Measurements from ENCODE around the gene SLC26A11. TPM values are rescaled to one million over a fixed set of nuclear protein-coding genes. Genes with fewer than 3 reads are reported as not detected.

SLC26A11 gene
- total RNA-seq, 4 donors from 2014 or later = 14.1 to 38.9 (median 26.5) TPM

GRCh38 chr17:80260069-80260535 lies 39.9 kb downstream of the SLC26A11 start:
- peak overlapping the region; percentile 70 for H3K4me3 ChIP-seq
- H3K4me1 ChIP-seq = peaks cover 51% of the 10 kb centered on the region
- no peaks in the 10 kb centered on the region for H3K27me3 ChIP-seq
- H3K9me3 ChIP-seq = no peaks in the 10 kb centered on the region
- peak overlapping the region; percentile 91 for H3K27ac ChIP-seq
- TF ChIP-seq CTCF (IDR thresholded peaks at IDR 0.05) = no peak
- TF ChIP-seq POLR2AphosphoS5 (IDR thresholded peaks at IDR 0.05) = no peak
- peak in 1 of 2 donors; percentile 32 for TF ChIP-seq POLR2A (IDR thresholded peaks at IDR 0.05)
- TF ChIP-seq EP300 (IDR thresholded peaks at IDR 0.05) = no peak
- WGBS = 11% methylated on average over 10 of the region's 63 CpGs
- peaks cover 7% of the 10 kb centered on the region for H3K36me3 ChIP-seq
- DNase-seq (ENCODE audit: low spot score in 2 of 2) = peak in 1 of 2 donors; percentile 78

GRCh38 chr17:80260791-80261158 lies 40.5 kb downstream of the SLC26A11 start, which contains the start of gene RNF213:
Gene RNF213 (plus strand): TSS chr17:80260852. CDS start chr17:80263682, 2,830 bp downstream.
- DNase-seq (ENCODE audit: low spot score in 2 of 2) = no peak
- Histone ChIP-seq H3K36me3 (peaks cover 13% of the 10 kb centered on the region), H3K4me3 (peak within 1 kb of the TSS; percentile 96), H3K27ac (peak within 1 kb of the TSS; percentile 97), H3K4me1 (peaks cover 48% of the 10 kb centered on the region), H3K27me3 (no peaks in the 10 kb centered on the region), H3K9me3 (no peaks in the 10 kb centered on the region)
- TF ChIP-seq POLR2AphosphoS5 (IDR thresholded peaks at IDR 0.05) = no peak
- peak in 1 of 2 donors; percentile 62 for TF ChIP-seq POLR2A (IDR thresholded peaks at IDR 0.05)
- WGBS = no CpG with 5 or more reads among the region's 54 CpGs

- WGBS = 6% methylated on average over 12 of the region's 45 CpGs
- H3K4me1 ChIP-seq = peaks cover 48% of the 10 kb centered on the region
Measured at GRCh38 chr17:80261159-80261894, 41.1 kb downstream of the SLC26A11 start.

GRCh38 chr17:80261895-80262279 lies 41.7 kb downstream of the SLC26A11 start:
- no peak for DNase-seq (ENCODE audit: low spot score in 2 of 2)
- 29% methylated on average over 8 of the region's 8 CpGs for WGBS
- H3K9me3 ChIP-seq = no peaks in the 10 kb centered on the region
- peaks cover 48% of the 10 kb centered on the region for H3K4me1 ChIP-seq
- peaks cover 22% of the 10 kb centered on the region for H3K36me3 ChIP-seq
- TF ChIP-seq EP300 (IDR thresholded peaks at IDR 0.05) (no peak), POLR2AphosphoS5 (IDR thresholded peaks at IDR 0.05) (no peak), CTCF (IDR thresholded peaks at IDR 0.05) (no peak), POLR2A (IDR thresholded peaks at IDR 0.05) (no peak)
- H3K27ac ChIP-seq = peak overlapping the region; percentile 97
- H3K4me3 ChIP-seq = peak overlapping the region; percentile 96
- H3K27me3 ChIP-seq = no peaks in the 10 kb centered on the region

More at GRCh38 chr17:80261159-80261894, 41.1 kb downstream of the SLC26A11 start:
- Histone ChIP-seq H3K27me3 (no peaks in the 10 kb centered on the region), H3K4me3 (peak overlapping the region; percentile 96), H3K27ac (peak overlapping the region; percentile 97), H3K36me3 (peaks cover 19% of the 10 kb centered on the region), H3K9me3 (no peaks in the 10 kb centered on the region)
- TF ChIP-seq POLR2AphosphoS5 (IDR thresholded peaks at IDR 0.05) = no peak
- TF ChIP-seq CTCF (IDR thresholded peaks at IDR 0.05) = no peak
- TF ChIP-seq EP300 (IDR thresholded peaks at IDR 0.05) = no peak
- TF ChIP-seq POLR2A (IDR thresholded peaks at IDR 0.05) = no peak
- no peak for DNase-seq (ENCODE audit: low spot score in 2 of 2)

DNA sequence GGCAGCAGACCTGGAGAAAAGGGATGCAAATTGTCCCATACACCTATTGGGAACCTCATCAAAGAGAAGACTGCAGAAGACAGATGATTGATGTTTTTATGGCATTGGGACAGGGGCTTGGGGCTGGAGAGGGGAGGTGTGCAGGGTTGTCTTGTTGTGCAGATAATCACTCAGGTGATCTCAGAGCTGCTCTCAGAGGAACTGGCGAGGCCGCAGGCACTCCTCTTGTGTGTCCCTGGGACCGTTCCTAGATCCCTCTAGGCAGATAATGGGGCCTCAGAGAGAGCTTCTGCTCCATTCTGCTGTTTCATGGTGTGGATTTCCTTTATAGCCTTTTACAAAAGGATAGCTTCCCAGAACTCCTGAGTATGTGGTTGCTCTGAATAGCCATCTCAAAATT lies 42.1 kb downstream of the SLC26A11 start:
- peaks cover 22% of the 10 kb centered on the region for H3K36me3 ChIP-seq
- no peak for TF ChIP-seq POLR2A (IDR thresholded peaks at IDR 0.05)
- TF ChIP-seq CTCF (IDR thresholded peaks at IDR 0.05) = no peak
- no peak for TF ChIP-seq EP300 (IDR thresholded peaks at IDR 0.05)
- no peak for TF ChIP-seq POLR2AphosphoS5 (IDR thresholded peaks at IDR 0.05)
- 20% methylated on average over 3 of the region's 3 CpGs for WGBS
- peak overlapping the region; percentile 97 for H3K27ac ChIP-seq
- H3K27me3 ChIP-seq = no peaks in the 10 kb centered on the region
- no peak for DNase-seq (ENCODE audit: low spot score in 2 of 2)
- peak overlapping the region; percentile 96 for H3K4me3 ChIP-seq
- no peaks in the 10 kb centered on the region for H3K9me3 ChIP-seq
- H3K4me1 ChIP-seq = peaks cover 48% of the 10 kb centered on the region
